ENCODE data around the gene TBPL1. TPM values are rescaled to one million over a fixed set of nuclear protein-coding genes. Genes with fewer than 3 reads are reported as not detected.

TBPL1 gene
- total RNA-seq (10 to 100 TPM; 37.7 to 53.3 TPM), polyA plus RNA-seq (ENCODE audit: insufficient read length in 2 of 2) (10 to 100 TPM; 72.6 to 77.9 TPM)
- long read RNA-seq, donor 1, full-length matches to known transcripts = 17 of 37 reads
- long read RNA-seq, donor 1, partial matches to known transcripts = 20 of 37 reads
- long read RNA-seq, donor 1, other reads (novel, unspliced or antisense) = 0 of 37 reads
- long read RNA-seq, donor 2, full-length matches to known transcripts = 7 of 7 reads
- long read RNA-seq, donor 2, partial matches to known transcripts = 0 of 7 reads
- long read RNA-seq, donor 2, other reads (novel, unspliced or antisense) = 0 of 7 reads
- long read RNA-seq, donor 3, full-length matches to known transcripts = 12 of 12 reads
- long read RNA-seq, donor 3, partial matches to known transcripts = 0 of 12 reads
- long read RNA-seq, donor 3, other reads (novel, unspliced or antisense) = 0 of 12 reads
- long read RNA-seq, donor 4, full-length matches to known transcripts = 7 of 7 reads
- long read RNA-seq, donor 4, partial matches to known transcripts = 0 of 7 reads
- long read RNA-seq, donor 4, other reads (novel, unspliced or antisense) = 0 of 7 reads

- WGBS (ENCODE audit: insufficient coverage) = under 1% methylated on average over 57 of the region's 64 CpGs
- no peaks in the 10 kb centered on the region for H3K36me3 ChIP-seq (ENCODE audit: control insufficient read depth, insufficient read depth, low read length)
- no peaks in the 10 kb centered on the region for H3K9me3 ChIP-seq (ENCODE audit: control insufficient read depth, insufficient read depth, low read length)
- no peaks in the 10 kb centered on the region for H3K27me3 ChIP-seq (ENCODE audit: control insufficient read depth, insufficient read depth, low read length)
- H3K4me3 ChIP-seq (ENCODE audit: low read depth, low read length) = peak within 1 kb of the TSS; percentile 89
- peaks cover 3% of the 10 kb centered on the region for H3K4me1 ChIP-seq (ENCODE audit: control insufficient read depth, insufficient read depth, low read length)
- H3K27ac ChIP-seq (ENCODE audit: low read depth, low read length) = peak within 1 kb of the TSS; percentile 98
- DNase-seq (ENCODE audit: low read depth in 4 of 6, low spot score in 6 of 6) = peak; percentile 88 to 99 (median 95)
Observed at GRCh38 chr6:133952815-133953633, at the start of gene TBPL1. TSS of gene TBPL1 (plus strand) at chr6:133953224. CDS start at chr6:133980126, 26,902 bp downstream.

- Histone ChIP-seq H3K9me3 (ENCODE audit: control insufficient read depth, insufficient read depth, low read length) (no peaks in the 10 kb centered on the region), H3K27ac (ENCODE audit: low read depth, low read length) (no peak overlapping the region), H3K36me3 (ENCODE audit: control insufficient read depth, insufficient read depth, low read length) (no peaks in the 10 kb centered on the region), H3K27me3 (ENCODE audit: control insufficient read depth, insufficient read depth, low read length) (peaks cover 2% of the 10 kb centered on the region), H3K4me3 (ENCODE audit: low read depth, low read length) (no peak overlapping the region), H3K4me1 (ENCODE audit: control insufficient read depth, insufficient read depth, low read length) (no peaks in the 10 kb centered on the region)
- whole genome bisulfite sequencing (ENCODE audit: insufficient coverage) = no CpG with 5 or more reads among the region's 2 CpGs
- no peak for DNase-seq (ENCODE audit: low read depth in 4 of 6, low spot score in 6 of 6)
Observed at GRCh38 chr6:133903855-133904254, 49.2 kb upstream of the TBPL1 start.

GRCh38 chr6:133906050-133906449 is 47.0 kb upstream of the TBPL1 start:
- Histone ChIP-seq H3K9me3 (ENCODE audit: control insufficient read depth, insufficient read depth, low read length) (no peaks in the 10 kb centered on the region), H3K27ac (ENCODE audit: low read depth, low read length) (no peak overlapping the region), H3K4me1 (ENCODE audit: control insufficient read depth, insufficient read depth, low read length) (no peaks in the 10 kb centered on the region), H3K27me3 (ENCODE audit: control insufficient read depth, insufficient read depth, low read length) (peaks cover 2% of the 10 kb centered on the region), H3K36me3 (ENCODE audit: control insufficient read depth, insufficient read depth, low read length) (no peaks in the 10 kb centered on the region), H3K4me3 (ENCODE audit: low read depth, low read length) (no peak overlapping the region)
- no peak for DNase-seq (ENCODE audit: low read depth in 4 of 6, low spot score in 6 of 6)
- no CpG with 5 or more reads among the region's 1 CpG for WGBS (ENCODE audit: insufficient coverage)

GRCh38 chr6:133916650-133917151 is 36.3 kb upstream of the TBPL1 start:
- 0% methylated on average over 6 of the region's 8 CpGs for WGBS (ENCODE audit: insufficient coverage)
- no peaks in the 10 kb centered on the region for H3K27me3 ChIP-seq (ENCODE audit: control insufficient read depth, insufficient read depth, low read length)
- no peak overlapping the region for H3K27ac ChIP-seq (ENCODE audit: low read depth, low read length)
- H3K4me3 ChIP-seq (ENCODE audit: low read depth, low read length) = no peak overlapping the region
- peak in 5 of 6 donors; percentile 78 to 96 (median 81) for DNase-seq (ENCODE audit: low read depth in 4 of 6, low spot score in 6 of 6)
- no peaks in the 10 kb centered on the region for H3K36me3 ChIP-seq (ENCODE audit: control insufficient read depth, insufficient read depth, low read length)
- H3K9me3 ChIP-seq (ENCODE audit: control insufficient read depth, insufficient read depth, low read length) = no peaks in the 10 kb centered on the region
- H3K4me1 ChIP-seq (ENCODE audit: control insufficient read depth, insufficient read depth, low read length) = no peaks in the 10 kb centered on the region

- Histone ChIP-seq H3K4me1 (ENCODE audit: control insufficient read depth, insufficient read depth, low read length) (no peaks in the 10 kb centered on the region), H3K4me3 (ENCODE audit: low read depth, low read length) (no peak overlapping the region), H3K27ac (ENCODE audit: low read depth, low read length) (no peak overlapping the region), H3K27me3 (ENCODE audit: control insufficient read depth, insufficient read depth, low read length) (no peaks in the 10 kb centered on the region), H3K36me3 (ENCODE audit: control insufficient read depth, insufficient read depth, low read length) (no peaks in the 10 kb centered on the region), H3K9me3 (ENCODE audit: control insufficient read depth, insufficient read depth, low read length) (no peaks in the 10 kb centered on the region)
- no peak for DNase-seq (ENCODE audit: low read depth in 4 of 6, low spot score in 6 of 6)
- WGBS (ENCODE audit: insufficient coverage) = no CpG with 5 or more reads among the region's 4 CpGs
Observed at GRCh38 chr6:133917781-133918180, 35.2 kb upstream of the TBPL1 start.

- Histone ChIP-seq H3K27ac (ENCODE audit: low read depth, low read length) (no peak overlapping the region), H3K4me3 (ENCODE audit: low read depth, low read length) (no peak overlapping the region), H3K36me3 (ENCODE audit: control insufficient read depth, insufficient read depth, low read length) (no peaks in the 10 kb centered on the region), H3K27me3 (ENCODE audit: control insufficient read depth, insufficient read depth, low read length) (no peaks in the 10 kb centered on the region), H3K4me1 (ENCODE audit: control insufficient read depth, insufficient read depth, low read length) (no peaks in the 10 kb centered on the region), H3K9me3 (ENCODE audit: control insufficient read depth, insufficient read depth, low read length) (no peaks in the 10 kb centered on the region)
- 93% methylated on average over 1 of the region's 2 CpGs for WGBS (ENCODE audit: insufficient coverage)
- no peak for DNase-seq (ENCODE audit: low read depth in 4 of 6, low spot score in 6 of 6)
Observed at GRCh38 chr6:133918208-133918930, 34.7 kb upstream of the TBPL1 start.

GRCh38 chr6:133919362-133919761 is 33.7 kb upstream of the TBPL1 start:
- Histone ChIP-seq H3K4me3 (ENCODE audit: low read depth, low read length) (no peak overlapping the region), H3K27ac (ENCODE audit: low read depth, low read length) (no peak overlapping the region), H3K9me3 (ENCODE audit: control insufficient read depth, insufficient read depth, low read length) (no peaks in the 10 kb centered on the region), H3K27me3 (ENCODE audit: control insufficient read depth, insufficient read depth, low read length) (no peaks in the 10 kb centered on the region), H3K4me1 (ENCODE audit: control insufficient read depth, insufficient read depth, low read length) (no peaks in the 10 kb centered on the region), H3K36me3 (ENCODE audit: control insufficient read depth, insufficient read depth, low read length) (no peaks in the 10 kb centered on the region)
- no peak for DNase-seq (ENCODE audit: low read depth in 4 of 6, low spot score in 6 of 6)
- WGBS (ENCODE audit: insufficient coverage) = 88% methylated on average over 4 of the region's 5 CpGs

GRCh38 chr6:133921249-133921859 is 31.7 kb upstream of the TBPL1 start:
- WGBS (ENCODE audit: insufficient coverage) = 0% methylated on average over 2 of the region's 6 CpGs
- Histone ChIP-seq H3K4me3 (ENCODE audit: low read depth, low read length) (no peak overlapping the region), H3K9me3 (ENCODE audit: control insufficient read depth, insufficient read depth, low read length) (no peaks in the 10 kb centered on the region), H3K36me3 (ENCODE audit: control insufficient read depth, insufficient read depth, low read length) (no peaks in the 10 kb centered on the region), H3K27ac (ENCODE audit: low read depth, low read length) (no peak overlapping the region), H3K27me3 (ENCODE audit: control insufficient read depth, insufficient read depth, low read length) (no peaks in the 10 kb centered on the region), H3K4me1 (ENCODE audit: control insufficient read depth, insufficient read depth, low read length) (no peaks in the 10 kb centered on the region)
- peak; percentile 44 to 95 (median 78) for DNase-seq (ENCODE audit: low read depth in 4 of 6, low spot score in 6 of 6)

Measured in spinal cord (tissue), 10 donors.